ENCODE measurements around the gene STAG2. TPM values are rescaled to one million over a fixed set of nuclear protein-coding genes. Genes with fewer than 3 reads are reported as not detected.
A peak's percentile ranks its signal among the peaks of the same experiment; 100 is the strongest.

Gene STAG2
- total RNA-seq, 4 donors from 2014 or later = 22.6 to 78.0 (median 50.7) TPM

DNA sequence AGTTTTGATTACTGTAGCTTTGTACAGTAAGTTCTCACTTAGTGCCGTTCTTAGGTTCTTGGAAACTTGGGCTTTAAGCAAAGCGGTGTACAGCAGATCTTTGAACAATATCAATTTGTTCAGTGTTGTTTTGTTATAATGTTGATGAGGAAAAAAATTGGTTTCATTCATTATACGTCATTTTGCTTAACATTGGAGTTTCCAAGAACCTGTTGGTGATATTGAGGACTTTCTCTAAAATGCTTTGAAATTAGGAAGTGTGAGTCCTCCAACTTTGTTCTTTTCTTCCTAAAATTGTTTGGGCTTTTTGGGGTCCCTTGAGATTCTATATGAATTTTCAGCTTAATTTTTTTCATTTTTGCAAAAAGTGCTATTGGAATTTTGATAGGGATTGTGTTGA lies 49.1 kb downstream of the STAG2 start:
- no peak overlapping the region for H3K4me3 ChIP-seq
- intact Hi-C loops (cut with DNase I) = no loop called here
- WGBS, 2 donors = 75 to 81% methylated on average over 3 of the region's 3 CpGs
- H3K27me3 ChIP-seq = no peaks in the 10 kb centered on the region
- TF ChIP-seq, protein P1, sequence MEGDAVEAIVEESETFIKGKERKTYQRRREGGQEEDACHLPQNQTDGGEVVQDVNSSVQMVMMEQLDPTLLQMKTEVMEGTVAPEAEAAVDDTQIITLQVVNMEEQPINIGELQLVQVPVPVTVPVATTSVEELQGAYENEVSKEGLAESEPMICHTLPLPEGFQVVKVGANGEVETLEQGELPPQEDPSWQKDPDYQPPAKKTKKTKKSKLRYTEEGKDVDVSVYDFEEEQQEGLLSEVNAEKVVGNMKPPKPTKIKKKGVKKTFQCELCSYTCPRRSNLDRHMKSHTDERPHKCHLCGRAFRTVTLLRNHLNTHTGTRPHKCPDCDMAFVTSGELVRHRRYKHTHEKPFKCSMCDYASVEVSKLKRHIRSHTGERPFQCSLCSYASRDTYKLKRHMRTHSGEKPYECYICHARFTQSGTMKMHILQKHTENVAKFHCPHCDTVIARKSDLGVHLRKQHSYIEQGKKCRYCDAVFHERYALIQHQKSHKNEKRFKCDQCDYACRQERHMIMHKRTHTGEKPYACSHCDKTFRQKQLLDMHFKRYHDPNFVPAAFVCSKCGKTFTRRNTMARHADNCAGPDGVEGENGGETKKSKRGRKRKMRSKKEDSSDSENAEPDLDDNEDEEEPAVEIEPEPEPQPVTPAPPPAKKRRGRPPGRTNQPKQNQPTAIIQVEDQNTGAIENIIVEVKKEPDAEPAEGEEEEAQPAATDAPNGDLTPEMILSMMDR (IDR thresholded peaks at IDR 0.05) = no peak
- no peak for TF ChIP-seq POLR2A (IDR thresholded peaks at IDR 0.05)
- no peaks in the 10 kb centered on the region for H3K9me3 ChIP-seq
- no peak for DNase-seq
- no peak overlapping the region for H3K27ac ChIP-seq
- peaks cover 0 to 13% (median 0%) of the 10 kb centered on the region in 3 donors for H3K4me1 ChIP-seq
- no peaks in the 10 kb centered on the region for H3K36me3 ChIP-seq

DNA sequence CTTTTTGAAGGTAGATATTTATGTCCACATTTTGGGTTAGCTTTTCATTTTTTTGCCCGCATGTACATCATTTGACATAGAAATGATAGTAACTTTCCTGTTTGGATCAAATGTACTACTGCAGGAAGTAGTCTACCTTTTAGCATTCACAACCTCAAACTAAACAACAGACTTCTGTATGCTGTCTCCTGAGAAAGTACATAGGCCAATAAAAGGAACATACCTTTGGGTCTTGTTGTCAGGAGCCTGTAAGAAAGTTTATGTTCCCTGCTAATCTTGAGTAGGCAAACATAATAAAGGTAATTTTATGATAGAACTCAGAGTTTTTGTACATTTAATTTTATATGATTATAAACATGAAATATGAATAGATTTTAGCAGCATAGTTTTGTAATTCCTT lies 54.2 kb downstream of the STAG2 start:
- no peaks in the 10 kb centered on the region for H3K27me3 ChIP-seq
- H3K4me1 ChIP-seq = peaks cover 0 to 13% (median 0%) of the 10 kb centered on the region in 3 donors
- 75 to 92% methylated on average over 1 of the region's 1 CpG for WGBS, 2 donors
- intact Hi-C loops (cut with DNase I) = no loop called here
- TF ChIP-seq POLR2A (IDR thresholded peaks at IDR 0.05) = no peak
- TF ChIP-seq, protein P1 (IDR thresholded peaks at IDR 0.05) = no peak
- DNase-seq = no peak
- H3K9me3 ChIP-seq = no peaks in the 10 kb centered on the region
- H3K27ac ChIP-seq = no peak overlapping the region
- H3K36me3 ChIP-seq = no peaks in the 10 kb centered on the region
- H3K4me3 ChIP-seq = no peak overlapping the region

DNA sequence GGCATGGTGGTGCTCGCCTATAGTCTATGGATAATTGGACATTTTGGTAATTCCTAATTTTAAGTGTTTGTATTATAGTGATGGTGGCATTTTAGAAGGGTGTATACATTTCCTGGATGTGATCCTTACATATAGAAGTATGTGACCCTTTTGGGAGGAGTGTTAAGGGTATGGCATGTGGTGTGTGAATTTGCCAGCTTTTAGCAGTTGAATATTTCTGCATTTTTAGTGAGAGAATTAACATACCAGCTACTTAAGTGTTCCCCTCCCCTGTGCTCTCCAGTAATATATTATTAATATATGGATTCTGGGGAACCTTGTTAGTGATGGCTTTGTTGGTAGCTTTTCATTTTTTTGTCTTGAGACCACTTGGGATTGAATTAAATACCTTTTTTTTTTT lies 55.3 kb downstream of the STAG2 start:
- TF ChIP-seq, protein P1 (IDR thresholded peaks at IDR 0.05) = no peak
- TF ChIP-seq POLR2A (IDR thresholded peaks at IDR 0.05) = no peak
- H3K4me1 ChIP-seq = peaks cover 0 to 14% (median 0%) of the 10 kb centered on the region in 3 donors
- no peaks in the 10 kb centered on the region for H3K9me3 ChIP-seq
- intact Hi-C loops (cut with DNase I) = no loop called here
- no peak overlapping the region for H3K4me3 ChIP-seq
- no peaks in the 10 kb centered on the region for H3K27me3 ChIP-seq
- H3K36me3 ChIP-seq = no peaks in the 10 kb centered on the region
- no peak overlapping the region for H3K27ac ChIP-seq
- no peak for DNase-seq
- 67% methylated on average over 1 of the region's 1 CpG; no CpG with 5 or more reads in 1 of the 2 donors for WGBS, 2 donors

DNA sequence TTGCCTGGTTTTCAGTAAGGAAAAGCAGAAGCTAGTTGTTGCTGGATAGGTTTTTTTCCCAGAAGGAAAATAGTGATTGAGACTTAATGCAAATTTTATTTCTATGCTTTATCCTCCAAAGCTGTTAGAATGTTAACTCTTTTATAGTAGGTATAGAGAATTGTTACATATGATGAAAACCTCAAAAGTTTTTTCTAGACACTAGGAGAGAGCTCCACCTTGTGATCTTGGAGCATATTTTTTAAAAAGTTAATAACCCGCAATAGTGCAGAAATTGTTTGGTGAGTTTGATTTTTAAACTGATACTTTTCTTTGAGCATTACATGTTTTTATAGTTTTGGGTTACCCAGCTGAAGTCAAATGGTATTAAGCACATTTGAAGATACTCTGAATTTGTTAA lies 56.5 kb downstream of the STAG2 start:
- WGBS, 2 donors = 67 to 75% methylated on average over 1 of the region's 1 CpG
- peaks cover 0 to 14% (median 0%) of the 10 kb centered on the region in 3 donors for H3K4me1 ChIP-seq
- no peaks in the 10 kb centered on the region for H3K9me3 ChIP-seq
- H3K4me3 ChIP-seq = no peak overlapping the region
- intact Hi-C loops (cut with DNase I) = no loop called here
- H3K27me3 ChIP-seq = no peaks in the 10 kb centered on the region
- no peak overlapping the region for H3K27ac ChIP-seq
- no peak for DNase-seq
- H3K36me3 ChIP-seq = no peaks in the 10 kb centered on the region
- TF ChIP-seq, protein P1 (IDR thresholded peaks at IDR 0.05) = peak in 1 of 6 experiments; percentile 4
- no peak for TF ChIP-seq POLR2A (IDR thresholded peaks at IDR 0.05)

DNA sequence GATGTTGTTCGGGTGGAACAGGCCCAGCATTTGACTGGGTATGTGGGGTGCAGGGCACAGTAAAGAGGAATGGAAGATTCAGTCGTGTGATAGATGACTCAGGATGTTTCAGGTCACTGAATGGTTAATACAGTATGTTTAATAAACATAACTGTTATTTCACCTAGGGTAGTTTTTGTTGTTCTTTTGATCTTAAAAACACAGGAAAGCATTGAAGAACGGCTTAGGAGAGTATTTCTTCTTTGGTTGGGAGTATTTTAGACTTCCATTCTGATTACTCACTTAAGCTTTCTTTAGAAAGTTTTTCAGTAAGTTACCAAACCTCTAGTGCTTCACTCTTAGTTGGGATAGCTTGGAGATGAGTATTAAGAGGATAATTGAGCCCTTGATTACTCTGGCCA lies 62.3 kb downstream of the STAG2 start:
- intact Hi-C loops (cut with DNase I) = no loop called here
- Histone ChIP-seq H3K4me1 (peaks cover 0 to 6% (median 0%) of the 10 kb centered on the region in 3 donors), H3K4me3 (no peak overlapping the region), H3K27me3 (no peaks in the 10 kb centered on the region), H3K36me3 (peaks cover 0 to 8% (median 0%) of the 10 kb centered on the region in 3 donors), H3K9me3 (no peaks in the 10 kb centered on the region), H3K27ac (no peak overlapping the region)
- no peak for DNase-seq
- WGBS, 2 donors = 42 to 45% methylated on average over 3 of the region's 3 CpGs
- TF ChIP-seq, protein P1 (IDR thresholded peaks at IDR 0.05) = no peak
- no peak for TF ChIP-seq POLR2A (IDR thresholded peaks at IDR 0.05)

Measured in esophagus squamous epithelium (tissue), 5 donors.